ENCODE measurements around the gene MED9. TPM values are rescaled to one million over a fixed set of nuclear protein-coding genes. Genes with fewer than 3 reads are reported as not detected.
A peak's percentile ranks its signal among the peaks of the same experiment; 100 is the strongest.

The MED9 gene
- total and polyA plus RNA-seq, 9 of the 15 experiments (the other 6 are each of a cell fraction or from before 2014, with no cell fraction given) = 2.2 to 15.8 (median 12.7) TPM

DNA sequence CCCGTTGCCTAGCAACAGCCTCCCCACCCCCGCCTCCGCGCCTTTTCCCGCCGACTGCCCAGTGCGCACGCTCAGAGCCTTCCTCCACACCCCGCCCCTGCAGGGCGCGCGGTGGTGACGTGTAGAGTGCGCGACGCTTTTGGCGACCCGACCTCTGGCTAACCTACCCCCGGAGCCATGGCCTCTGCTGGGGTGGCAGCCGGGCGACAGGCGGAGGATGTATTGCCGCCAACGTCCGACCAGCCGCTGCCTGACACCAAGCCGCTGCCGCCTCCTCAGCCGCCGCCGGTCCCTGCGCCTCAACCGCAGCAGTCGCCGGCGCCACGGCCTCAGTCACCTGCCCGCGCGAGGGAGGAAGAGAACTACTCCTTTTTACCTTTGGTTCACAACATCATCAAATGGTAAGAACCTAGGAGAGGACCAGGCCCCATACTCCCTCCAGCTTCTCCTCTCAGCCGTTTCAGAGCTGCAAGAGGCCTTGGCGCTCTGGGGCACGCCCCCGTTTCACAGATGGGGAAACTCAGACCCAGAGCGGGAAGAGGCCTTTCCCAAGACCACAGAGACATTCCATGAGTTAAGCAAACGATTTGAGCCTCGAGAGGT lies at the start of gene MED9 (continued):
- TF ChIP-seq SRF (CRISPR knock-in tag; IDR thresholded peaks at IDR 0.05) (no peak), JUND (IDR thresholded peaks at IDR 0.05; ENCODE audit: borderline replicate concordance, low read depth, low read length) (0 out of 2 replicates have a peak, but pooled peaks have one; percentile 22), JUND (tag; IDR thresholded peaks at IDR 0.05; ENCODE audit: borderline replicate concordance, low read depth, low read length) (no peak), ZNF740 (CRISPR knock-in tag; IDR thresholded peaks at IDR 0.05) (no peak), ZNF740 (tag; IDR thresholded peaks at IDR 0.05) (no peak), SIN3B (IDR thresholded peaks at IDR 0.05; ENCODE audit: low read depth) (peak; percentile 91), ZNF274 (IDR thresholded peaks at IDR 0.05; ENCODE audit: borderline replicate concordance, low read depth, low read length) (no peak), ZNF324 (CRISPR knock-in tag; IDR thresholded peaks at IDR 0.05) (no peak), NR4A1 (CRISPR knock-in tag; IDR thresholded peaks at IDR 0.05) (no peak; the same call in 1 of the 2 replicates), NR4A1 (tag; IDR thresholded peaks at IDR 0.05) (no peak), PCBP2 (IDR thresholded peaks at IDR 0.05; ENCODE audit: low read depth, low read length, poor library complexity, severe bottlenecking) (no peak), TAF9B (IDR thresholded peaks at IDR 0.05; ENCODE audit: partially characterized antibody) (peak; percentile 50), HEY1 (CRISPR knock-in tag; IDR thresholded peaks at IDR 0.05; ENCODE audit: borderline replicate concordance) (no peak), ZNF77 (CRISPR knock-in tag; IDR thresholded peaks at IDR 0.05) (no peak)
- TF ChIP-seq, protein P1, sequence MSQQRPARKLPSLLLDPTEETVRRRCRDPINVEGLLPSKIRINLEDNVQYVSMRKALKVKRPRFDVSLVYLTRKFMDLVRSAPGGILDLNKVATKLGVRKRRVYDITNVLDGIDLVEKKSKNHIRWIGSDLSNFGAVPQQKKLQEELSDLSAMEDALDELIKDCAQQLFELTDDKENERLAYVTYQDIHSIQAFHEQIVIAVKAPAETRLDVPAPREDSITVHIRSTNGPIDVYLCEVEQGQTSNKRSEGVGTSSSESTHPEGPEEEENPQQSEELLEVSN (IDR thresholded peaks at IDR 0.05; ENCODE audit: borderline replicate concordance in 1 of 2, extremely low read depth in 1 of 2, insufficient read depth in 1 of 2, insufficient read length in 1 of 2, low read depth in 1 of 2, low read length in 1 of 2, poor library complexity in 1 of 2, severe bottlenecking in 1 of 2) = peak in 1 of 2 experiments; percentile 52
- TF ChIP-seq, protein P2, sequence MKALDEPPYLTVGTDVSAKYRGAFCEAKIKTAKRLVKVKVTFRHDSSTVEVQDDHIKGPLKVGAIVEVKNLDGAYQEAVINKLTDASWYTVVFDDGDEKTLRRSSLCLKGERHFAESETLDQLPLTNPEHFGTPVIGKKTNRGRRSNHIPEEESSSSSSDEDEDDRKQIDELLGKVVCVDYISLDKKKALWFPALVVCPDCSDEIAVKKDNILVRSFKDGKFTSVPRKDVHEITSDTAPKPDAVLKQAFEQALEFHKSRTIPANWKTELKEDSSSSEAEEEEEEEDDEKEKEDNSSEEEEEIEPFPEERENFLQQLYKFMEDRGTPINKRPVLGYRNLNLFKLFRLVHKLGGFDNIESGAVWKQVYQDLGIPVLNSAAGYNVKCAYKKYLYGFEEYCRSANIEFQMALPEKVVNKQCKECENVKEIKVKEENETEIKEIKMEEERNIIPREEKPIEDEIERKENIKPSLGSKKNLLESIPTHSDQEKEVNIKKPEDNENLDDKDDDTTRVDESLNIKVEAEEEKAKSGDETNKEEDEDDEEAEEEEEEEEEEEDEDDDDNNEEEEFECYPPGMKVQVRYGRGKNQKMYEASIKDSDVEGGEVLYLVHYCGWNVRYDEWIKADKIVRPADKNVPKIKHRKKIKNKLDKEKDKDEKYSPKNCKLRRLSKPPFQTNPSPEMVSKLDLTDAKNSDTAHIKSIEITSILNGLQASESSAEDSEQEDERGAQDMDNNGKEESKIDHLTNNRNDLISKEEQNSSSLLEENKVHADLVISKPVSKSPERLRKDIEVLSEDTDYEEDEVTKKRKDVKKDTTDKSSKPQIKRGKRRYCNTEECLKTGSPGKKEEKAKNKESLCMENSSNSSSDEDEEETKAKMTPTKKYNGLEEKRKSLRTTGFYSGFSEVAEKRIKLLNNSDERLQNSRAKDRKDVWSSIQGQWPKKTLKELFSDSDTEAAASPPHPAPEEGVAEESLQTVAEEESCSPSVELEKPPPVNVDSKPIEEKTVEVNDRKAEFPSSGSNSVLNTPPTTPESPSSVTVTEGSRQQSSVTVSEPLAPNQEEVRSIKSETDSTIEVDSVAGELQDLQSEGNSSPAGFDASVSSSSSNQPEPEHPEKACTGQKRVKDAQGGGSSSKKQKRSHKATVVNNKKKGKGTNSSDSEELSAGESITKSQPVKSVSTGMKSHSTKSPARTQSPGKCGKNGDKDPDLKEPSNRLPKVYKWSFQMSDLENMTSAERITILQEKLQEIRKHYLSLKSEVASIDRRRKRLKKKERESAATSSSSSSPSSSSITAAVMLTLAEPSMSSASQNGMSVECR (CRISPR knock-in tag; IDR thresholded peaks at IDR 0.05) = peak; percentile 87
- TF ChIP-seq, protein P3, sequence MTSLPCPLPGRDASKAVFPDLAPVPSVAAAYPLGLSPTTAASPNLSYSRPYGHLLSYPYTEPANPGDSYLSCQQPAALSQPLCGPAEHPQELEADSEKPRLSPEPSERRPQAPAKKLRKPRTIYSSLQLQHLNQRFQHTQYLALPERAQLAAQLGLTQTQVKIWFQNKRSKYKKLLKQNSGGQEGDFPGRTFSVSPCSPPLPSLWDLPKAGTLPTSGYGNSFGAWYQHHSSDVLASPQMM (CRISPR knock-in tag; IDR thresholded peaks at IDR 0.05) = no peak
- TF ChIP-seq, protein P4, sequence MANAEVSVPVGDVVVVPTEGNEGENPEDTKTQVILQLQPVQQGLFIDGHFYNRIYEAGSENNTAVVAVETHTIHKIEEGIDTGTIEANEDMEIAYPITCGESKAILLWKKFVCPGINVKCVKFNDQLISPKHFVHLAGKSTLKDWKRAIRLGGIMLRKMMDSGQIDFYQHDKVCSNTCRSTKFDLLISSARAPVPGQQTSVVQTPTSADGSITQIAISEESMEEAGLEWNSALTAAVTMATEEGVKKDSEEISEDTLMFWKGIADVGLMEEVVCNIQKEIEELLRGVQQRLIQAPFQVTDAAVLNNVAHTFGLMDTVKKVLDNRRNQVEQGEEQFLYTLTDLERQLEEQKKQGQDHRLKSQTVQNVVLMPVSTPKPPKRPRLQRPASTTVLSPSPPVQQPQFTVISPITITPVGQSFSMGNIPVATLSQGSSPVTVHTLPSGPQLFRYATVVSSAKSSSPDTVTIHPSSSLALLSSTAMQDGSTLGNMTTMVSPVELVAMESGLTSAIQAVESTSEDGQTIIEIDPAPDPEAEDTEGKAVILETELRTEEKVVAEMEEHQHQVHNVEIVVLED (CRISPR knock-in tag; IDR thresholded peaks at IDR 0.05) = no peak

All from K562 (cell line).